ENCODE results near the gene JMJD4.
A peak's percentile ranks its signal among the peaks of the same experiment; 100 is the strongest.

JMJD4 gene, protein sequence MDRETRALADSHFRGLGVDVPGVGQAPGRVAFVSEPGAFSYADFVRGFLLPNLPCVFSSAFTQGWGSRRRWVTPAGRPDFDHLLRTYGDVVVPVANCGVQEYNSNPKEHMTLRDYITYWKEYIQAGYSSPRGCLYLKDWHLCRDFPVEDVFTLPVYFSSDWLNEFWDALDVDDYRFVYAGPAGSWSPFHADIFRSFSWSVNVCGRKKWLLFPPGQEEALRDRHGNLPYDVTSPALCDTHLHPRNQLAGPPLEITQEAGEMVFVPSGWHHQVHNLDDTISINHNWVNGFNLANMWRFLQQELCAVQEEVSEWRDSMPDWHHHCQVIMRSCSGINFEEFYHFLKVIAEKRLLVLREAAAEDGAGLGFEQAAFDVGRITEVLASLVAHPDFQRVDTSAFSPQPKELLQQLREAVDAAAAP

DNA sequence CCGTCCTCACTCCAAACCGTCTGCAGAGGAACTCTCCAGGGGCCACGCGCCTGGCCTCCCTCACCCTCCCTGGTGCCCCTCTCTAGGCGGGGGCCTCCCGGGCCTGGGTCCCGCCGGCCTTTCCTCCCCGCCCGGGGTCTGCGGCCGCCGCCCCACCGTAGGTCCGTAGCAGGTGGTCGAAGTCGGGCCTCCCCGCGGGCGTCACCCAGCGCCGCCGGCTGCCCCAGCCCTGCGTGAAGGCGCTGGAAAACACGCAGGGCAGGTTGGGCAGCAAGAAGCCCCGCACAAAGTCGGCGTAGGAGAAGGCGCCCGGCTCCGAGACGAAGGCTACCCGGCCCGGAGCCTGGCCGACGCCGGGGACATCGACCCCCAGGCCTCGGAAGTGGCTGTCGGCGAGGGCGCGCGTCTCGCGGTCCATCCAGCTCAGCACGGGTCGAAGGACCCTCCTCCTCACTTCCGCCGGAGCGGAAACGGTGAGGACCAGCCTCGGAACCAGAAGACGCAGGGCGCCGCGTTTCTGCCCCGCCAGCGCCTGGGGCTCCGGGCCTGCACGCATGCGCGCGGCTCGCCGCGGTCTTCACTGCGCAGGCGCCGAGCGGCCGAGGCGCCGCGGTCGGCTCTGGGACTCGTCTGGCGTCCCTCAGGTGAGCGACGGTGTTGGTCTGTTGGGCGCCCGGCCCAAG is at the start of gene JMJD4, which contains the start of gene SNAP47:
TSS of gene JMJD4 (minus strand) at position 447 of the 683 bp plus-strand sequence. CDS start at position 418, 29 bp downstream.
TSS of gene SNAP47 (plus strand) at position 580 of the 683 bp plus-strand sequence. CDS start 12,302 bp downstream, outside the sequence.
- DNase-seq: peak; percentile 92

DNA sequence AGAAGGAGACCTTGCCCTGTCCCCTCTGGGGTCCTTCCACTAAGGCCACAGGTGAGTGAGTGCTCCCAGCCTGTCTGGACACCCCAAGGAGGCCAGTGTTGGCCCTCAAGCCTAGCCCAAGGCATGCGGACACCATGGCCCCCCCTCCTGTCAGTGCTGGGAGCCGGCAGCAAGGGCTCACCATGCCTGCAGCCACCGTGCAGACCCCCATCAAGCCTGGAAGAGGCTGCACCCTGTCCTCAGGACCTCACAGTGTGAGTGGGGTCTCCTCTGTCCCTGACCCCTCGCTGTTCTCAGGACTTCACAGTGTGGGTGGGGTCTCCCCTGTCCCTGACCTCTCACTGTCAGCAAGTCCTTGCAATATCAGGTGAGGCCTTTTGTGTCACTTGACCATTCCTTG is 47.1 kb upstream of the JMJD4 start:
- no peak for DNase-seq

DNA sequence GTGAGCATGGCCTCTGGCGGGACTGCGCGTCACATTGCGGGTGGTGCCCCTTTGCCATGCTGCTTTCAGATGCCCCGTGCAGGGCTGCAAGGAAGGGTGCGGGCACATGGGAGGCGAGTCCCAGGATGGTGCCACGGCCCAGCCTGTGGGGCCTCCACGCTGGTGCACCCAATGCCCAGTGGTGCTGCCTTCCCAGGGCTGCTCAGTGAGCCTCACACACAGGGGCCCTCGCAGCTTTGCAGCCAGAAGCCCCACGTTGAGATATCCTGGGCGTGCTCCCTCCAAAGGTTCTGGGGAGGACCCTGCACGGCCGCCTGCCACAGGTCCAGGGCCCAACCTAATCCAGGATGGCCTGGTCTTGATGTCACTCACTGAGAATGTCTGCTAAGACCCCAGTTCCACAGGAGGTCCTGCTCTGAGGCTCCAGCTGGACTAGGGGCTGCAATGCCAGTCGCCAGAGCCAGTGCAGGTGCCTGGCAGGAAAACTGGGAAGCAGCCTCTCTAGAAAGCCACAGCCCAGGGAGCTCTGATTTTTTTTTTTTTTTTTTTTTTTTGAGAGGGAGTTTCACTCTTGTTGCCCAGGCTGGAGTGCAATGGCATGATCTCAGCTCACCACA is 46.3 kb upstream of the JMJD4 start:
- DNase-seq: no peak

DNA sequence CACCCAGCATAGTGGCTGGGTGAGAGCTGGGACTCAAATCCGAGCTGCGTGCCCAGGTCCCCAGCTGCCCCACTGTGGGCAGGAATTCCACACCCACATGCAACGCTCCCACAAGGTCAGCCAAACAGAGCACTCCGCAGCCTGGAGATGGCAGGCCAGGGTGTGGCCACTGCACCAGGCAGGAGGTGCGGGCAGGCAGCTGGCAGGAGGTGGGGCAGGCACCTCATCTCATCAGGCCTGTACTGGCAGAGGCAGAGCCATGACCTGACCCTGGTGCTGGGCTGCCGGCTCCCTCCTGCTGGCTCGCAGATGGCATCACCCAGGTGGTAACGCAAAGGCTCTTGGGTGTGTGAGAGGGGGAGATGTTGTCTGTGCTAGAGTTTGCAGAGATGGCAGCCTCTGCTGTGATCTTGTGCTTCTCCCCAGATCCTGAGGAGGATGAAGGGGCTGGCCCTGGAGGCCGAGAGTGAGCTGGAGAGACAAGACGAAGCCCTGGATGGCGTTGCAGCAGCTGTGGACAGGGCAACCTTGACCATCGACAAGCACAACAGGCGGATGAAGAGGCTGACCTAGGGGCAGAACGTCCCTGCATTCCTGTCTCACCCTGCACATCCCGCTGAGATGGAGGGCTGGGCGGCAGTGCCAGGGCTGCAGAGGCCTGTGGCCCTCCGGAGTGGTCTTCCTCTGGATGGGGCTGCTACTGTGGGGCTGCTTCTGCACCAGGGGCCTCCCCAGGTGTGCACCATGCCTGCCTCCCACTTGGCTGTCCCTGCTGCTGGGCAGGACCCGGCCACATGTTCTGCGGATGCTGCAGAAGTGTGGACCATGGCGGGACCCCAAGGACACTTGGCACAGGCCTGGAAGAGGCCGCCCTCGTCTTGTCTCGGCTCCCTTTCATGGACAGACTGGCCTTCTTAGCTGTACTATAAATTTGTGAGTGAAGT is 45.3 kb upstream of the JMJD4 start:
- no peak for DNase-seq

DNA sequence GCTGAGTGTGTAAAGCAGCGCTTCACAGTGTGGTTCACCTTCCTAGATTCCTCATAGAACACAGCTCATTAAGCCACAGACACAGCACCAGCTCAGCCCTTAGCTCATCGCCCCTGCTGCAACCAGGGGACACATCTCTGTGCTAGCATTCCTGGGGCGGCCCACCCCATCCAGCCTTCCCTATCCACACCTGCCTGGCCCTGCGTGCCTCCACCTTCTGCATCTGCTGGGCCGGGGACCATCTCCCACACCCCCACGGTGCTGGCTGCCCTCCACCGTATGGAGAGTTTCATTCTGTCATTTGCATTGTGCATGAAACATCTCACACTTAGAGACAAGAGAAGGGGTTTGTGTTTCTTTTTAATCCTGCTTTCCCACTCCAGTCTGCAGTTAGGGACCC is 44.6 kb upstream of the JMJD4 start:
- no peak for DNase-seq

DNA sequence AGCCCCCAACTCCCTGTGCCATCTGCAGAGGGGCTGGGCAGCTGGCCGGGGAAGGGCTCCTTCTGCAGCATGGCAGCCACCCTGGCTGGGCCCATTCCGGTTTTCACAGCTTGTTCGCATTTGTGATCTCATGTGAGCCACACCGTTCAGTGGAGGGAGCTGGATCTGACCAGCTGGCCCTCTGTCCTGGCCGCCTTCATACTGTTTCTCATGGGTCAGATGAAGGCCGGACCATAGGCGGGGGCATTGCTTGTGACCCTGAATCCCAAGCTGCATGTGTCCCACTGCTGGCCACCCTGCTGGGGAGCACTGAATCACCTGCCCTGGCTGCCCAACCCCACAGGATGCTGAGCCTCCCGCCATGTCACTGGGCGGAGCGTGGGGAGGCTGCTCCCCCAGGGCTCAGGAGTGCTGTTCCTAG is 43.9 kb upstream of the JMJD4 start:
- DNase-seq: no peak

DNA sequence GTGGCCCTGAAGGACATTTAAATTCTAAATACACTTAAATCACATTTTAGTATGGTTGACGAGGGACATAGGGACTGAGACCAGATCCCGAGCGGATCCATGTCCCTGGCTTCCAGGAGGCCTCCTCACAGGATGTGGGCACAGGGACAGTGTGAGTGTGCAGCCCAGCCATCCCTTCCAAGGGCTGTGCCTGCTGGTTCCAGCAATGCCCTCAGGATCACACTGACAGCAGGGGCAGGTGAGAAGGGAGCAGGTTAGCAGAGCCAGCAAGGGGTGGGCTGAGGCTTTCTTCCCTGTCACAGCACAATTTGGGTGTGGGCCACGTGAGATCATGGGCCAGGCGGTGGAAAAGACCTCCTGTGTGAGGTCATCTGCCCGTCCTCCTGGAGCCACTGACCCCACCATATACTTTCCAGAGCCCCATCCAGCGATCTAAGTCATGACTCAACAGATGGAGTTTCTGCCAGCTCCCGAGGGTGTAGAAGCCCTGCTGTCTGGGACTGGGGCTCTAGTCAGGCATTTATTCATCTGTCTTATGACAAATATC is 43.4 kb upstream of the JMJD4 start:
- no peak for DNase-seq

DNA sequence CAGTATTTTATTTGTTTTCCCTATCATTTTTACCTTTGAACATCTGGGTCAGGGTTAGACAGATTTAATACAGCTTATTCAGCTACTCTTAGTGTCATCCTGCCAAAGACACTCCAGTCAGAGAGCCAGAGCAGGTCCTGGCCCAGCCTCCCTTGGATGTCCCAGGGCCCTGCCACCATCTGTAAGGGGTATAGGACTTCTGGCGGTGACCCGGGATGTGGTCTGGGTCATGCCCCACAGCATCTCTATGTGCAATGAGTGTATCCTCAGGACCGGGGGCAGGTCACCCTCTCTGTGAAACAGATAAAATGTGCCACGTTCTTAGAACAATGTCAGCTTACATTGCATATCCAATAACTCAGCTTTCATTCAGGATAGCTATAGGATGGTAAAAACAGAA is 42.5 kb upstream of the JMJD4 start:
- DNase-seq: no peak

DNA sequence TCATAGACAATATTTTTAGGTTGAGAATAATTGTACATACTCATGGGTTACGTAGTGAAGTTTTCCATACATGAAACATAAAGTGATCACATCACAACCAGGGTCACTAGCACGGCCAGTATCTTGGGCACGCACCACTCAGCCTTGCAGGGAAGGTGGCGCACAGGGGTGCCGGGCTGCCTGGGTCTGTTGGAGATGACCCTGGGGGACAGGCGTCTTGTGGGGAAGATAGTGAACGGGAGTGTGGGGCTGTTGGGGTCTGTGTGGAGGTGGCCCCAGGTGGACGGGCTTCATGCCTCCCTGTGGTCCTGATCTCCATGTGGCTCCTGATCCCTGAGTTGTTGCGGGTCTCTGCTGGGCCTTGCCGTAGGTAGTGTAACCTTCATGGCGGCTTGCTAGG is 42.1 kb upstream of the JMJD4 start:
- DNase-seq: no peak

DNA sequence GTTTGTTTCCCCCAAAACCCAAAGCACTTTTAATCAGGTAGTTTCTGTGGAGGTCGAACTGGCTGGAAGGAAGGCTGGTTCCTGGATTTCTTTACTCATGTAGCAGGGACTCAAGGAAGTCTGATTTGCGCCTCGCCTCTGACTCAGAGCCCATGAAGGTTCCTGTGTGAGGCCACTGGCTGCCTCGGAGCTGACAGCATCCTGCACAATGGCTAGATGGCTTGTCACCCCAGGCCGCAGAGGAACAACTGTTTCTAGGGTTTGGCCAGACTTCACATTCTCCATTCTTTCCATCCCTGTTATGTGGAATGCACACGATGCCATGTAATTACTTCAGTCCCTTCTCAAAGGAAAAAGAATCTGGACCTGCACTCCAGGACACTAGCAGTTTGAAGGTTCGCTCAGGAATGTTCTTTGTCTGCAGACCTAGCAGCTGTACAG is 41.2 kb upstream of the JMJD4 start:
- no peak for DNase-seq

DNA sequence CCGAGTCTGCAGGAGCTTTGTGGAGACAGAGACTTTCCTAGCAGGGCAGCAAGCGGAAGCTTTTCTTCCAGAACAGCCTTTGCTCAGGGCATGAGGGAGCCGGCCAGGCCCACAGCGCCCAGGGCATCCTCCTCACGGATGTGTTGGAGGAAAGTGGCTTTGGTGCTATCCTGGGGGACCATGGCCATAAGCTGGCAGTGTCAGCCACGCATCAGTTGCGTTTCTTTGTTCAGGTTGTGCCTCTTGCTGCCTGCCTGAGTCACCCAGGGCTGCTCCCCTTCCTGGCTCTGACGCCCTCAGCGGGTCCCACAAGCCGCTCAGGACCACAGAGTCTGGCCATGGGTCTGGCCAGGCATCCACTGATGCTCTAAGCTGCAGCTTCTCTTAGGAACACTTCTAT is 40.7 kb upstream of the JMJD4 start:
- no peak for DNase-seq

DNA sequence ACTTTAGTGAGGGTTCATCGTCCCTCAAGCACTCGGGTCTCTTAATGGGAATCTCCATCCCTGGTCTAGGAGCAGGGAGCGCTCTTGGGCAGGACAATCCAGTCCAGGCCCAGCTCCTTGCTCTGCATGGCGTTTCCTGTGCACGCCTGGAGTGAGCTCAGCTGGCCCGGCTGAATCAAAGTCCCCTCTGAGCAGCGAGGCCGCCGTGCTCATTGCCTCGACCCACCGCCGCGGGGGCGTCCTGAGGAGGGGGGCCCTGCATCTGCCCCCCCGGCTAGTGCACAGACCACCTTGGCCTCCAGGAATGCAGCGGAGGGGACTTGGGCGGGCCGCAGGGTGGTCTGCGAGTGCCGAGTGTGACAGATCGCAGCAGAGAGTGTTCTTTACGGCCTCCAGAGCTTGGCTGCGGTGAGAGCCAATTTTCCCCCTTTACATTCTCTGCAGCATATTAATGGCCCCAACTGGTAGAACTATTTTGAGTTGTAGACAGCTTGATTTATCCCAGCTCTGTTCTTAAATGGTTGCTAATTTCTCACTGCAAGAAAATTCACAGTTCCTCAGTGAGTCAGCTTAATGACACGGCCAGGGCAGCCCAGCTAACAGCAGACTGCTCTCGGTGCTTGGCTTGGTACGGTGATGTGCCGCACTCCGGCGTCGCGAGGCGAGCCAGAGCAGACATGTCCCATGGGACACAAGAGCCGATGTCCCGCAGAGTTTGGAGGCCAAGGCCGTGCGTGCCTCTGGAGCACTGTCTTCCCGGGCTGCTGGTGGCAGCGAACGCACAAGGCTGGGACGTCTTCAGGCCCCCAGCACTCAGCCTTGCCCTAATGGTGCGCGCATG is 39.9 kb upstream of the JMJD4 start:
- no peak for DNase-seq

DNA sequence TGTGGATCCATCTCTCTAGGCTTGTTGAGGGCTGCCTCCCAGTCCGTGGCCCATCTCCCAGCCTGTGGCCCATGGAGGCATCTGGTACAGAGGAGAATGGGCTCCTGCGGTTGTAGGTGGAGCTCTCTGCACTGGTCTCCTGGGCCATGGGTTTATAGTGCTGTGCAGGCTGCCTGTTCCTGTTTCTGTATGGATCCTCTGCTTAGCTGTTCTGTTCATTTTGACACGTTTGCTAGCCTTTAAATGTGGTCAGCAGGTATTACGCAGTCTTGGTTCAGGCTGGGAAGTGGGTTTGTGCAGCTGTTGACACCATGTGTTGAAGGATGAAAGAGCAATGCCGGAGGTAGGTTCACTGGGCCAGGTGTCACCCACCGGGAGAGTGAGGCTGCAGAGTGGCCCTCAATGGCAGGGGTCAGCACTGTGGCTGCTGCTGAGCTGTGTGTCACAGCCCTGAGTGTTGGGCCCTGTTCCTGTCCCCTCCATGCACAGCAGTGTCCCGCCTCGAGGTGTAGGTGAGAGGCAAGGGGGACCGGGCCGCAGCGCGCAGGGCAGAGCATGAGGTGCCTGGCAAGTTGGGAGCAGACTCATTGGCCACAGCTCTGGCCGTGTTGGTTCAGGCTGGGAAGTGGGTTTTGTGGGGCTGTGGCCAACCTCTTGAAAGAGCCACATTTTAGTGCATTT is 39.1 kb upstream of the JMJD4 start:
- no peak for DNase-seq

DNA sequence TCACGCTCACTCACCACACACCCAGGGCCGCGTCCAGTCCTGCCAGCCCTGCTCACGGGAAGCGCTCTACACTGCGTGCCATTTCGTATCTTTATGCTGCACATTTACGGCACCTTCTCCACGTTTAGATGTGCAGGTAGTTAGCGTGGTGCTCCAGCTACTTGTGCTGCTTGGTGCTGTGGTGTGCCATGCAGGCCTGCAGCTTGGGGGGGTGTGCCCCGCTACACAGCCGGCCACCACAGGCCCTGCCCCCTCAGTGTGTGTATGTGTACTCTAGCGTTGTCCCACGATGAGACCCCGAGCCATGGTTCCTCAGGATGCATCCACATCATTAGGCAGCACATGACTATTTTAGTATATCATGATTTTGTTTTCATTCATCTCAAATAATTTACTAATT is 38.5 kb upstream of the JMJD4 start:
- no peak for DNase-seq

DNA sequence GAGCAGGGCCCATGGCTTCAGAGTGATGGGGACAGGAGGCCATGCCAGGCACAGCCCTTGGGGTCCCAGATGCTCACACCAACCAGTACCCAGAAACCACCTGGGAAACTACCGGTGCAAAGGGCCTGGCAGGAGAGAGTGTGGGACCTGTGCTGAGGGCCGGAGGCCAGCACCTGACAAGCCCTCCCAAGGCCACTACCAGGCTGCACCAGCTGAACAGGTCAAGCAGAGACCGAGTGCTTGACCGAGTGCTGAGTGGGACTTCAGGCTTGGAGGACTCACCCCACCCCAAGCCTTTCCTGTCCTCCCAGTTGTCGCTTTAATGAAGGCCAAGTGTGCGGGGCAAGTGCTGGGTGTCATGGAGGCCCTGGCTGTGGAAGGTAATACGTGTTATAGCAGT is 36.7 kb upstream of the JMJD4 start:
- no peak for DNase-seq

DNA sequence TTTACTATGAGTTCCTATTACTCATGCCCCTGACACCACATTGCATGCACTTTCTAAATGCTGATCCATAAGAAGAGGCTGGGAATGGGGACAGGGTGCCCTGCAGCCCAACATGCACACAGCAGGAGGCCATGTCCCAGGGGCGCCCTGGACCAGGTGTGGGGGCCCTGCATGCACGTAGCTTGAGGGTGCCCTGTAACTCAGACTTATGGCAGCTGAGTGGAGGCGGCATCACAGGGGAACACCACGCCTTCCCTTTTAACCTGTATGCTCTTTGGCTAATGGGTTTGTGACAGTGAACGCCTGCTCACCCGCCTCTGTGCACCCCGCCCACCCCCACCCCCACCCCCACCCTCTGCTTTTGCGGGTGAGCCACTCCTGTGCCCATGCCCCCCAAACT is 36.2 kb upstream of the JMJD4 start:
- no peak for DNase-seq

DNA sequence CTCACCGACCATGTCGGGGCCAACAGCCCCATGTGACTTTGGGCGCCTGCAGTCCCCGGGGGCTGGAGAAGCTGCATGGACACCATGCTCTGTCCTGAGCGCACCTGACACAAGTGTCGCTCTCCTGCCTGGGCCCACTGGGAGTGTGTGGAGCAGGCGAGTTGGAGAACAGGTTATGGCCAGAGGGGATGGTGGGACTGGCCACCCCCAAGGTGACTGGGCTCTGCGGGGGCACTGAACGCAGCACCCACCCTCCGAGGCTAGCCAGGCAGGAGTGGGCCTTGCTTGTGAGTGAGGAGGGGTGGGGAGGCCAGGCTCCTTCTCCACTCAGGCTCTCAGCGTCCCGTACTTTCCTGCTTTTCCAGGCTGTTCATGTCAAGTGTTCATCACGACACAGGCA is 35.7 kb upstream of the JMJD4 start:
- no peak for DNase-seq

DNA sequence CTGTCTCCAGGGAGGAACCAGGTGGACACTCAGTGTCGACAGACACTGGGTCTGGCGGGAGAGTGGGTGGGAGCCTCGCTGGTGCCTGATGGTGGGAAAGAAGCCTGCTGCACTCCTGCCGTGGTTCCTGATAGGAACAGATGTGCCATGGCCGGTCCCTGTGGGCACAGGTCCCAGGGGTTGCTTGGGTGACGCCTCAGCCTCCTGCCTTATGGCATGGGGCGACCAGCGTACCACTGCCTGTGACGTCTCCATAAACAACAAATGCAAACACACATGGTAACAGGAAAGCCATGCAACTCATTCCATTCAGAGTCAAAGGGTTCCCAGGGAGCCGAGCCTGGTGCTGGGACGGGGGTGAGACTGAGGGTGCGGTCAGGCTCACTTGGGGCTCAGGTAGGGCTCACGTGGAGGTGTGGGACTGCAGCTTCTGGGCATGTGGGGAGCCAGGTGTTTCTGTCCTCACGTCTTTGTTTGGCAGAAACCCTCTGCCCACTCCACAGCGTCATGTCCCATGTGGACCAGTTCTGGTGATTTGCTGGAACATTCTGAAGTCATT is 34.9 kb upstream of the JMJD4 start:
- DNase-seq: no peak

DNA sequence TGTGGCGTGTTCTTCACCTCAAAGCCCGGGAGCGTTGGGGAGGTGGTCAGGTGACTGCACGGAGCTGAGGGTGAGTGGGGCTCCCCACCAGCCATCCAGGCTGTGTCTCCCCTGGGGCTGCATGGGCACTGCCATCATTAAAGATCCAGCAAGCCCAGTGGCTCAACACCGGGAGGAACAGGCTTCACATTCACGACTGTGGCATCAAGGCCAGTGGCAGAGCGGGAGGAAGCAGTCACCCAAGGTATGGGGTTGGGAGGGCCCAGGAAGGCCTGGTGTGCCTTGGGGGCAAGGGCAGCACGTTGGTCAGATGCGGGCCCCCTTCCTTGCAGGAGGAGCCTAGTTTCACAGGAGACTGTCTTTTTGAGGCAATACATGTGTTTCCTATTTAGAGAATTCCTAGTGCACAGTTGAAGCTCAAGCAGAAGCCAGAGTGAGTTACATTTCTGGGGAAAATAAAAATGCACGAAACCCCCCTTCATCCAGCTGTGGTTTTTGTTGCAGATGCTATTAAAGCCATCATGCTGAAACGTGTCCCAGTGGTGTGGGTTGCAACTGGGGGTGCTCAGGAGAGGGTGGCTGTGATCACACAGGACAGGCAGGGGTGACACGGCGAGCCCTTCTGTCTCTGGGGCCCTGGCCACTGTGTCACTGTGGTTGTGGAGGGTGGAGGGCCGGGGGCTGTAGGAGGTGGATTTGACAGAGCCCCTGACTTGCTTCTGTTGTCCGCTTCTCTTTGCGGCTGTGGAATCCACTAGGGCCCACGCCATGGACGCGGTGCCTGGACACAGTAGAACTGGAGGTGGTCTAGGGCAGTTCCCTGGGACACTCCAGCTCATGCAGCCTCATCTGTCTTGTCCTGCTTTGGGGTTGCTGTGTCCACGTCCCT is 34.2 kb upstream of the JMJD4 start:
- DNase-seq: no peak

Measured in CD4-positive, alpha-beta T cell treated with Interleukin-6 for 4 hours (primary cell).